Vagina (tissue), 2 donors: ENCODE results near the gene MAP3K10.

Experiments
- POLR2A ChIP-seq, 2 donors: fragments of 450-650 bp; IDR thresholded peaks; one replicate each; pipeline ENCODE4 v1.6.1; 2017; ENCODE audit warnings: antibody characterized with exemption in 2 of 2, mild to moderate bottlenecking in 2 of 2, moderate library complexity in 2 of 2
- POLR2AphosphoS5 ChIP-seq, 2 donors: sonication (generic); formaldehyde crosslinking; IDR thresholded peaks; one replicate each; pipeline ENCODE4 v1.9.0; 2017; ENCODE audit warnings: antibody characterized with exemption in 2 of 2, mild to moderate bottlenecking in 2 of 2, low read depth in 1 of 2; ENCODE audit not compliant: insufficient read depth in 1 of 2
- TF ChIP-seq, protein P1 (sequence below), 3 experiments: fragments of 450-650 bp in 2 of 3; fragments of 200-600 bp in 1 of 3; sonication (generic) in 1 of 3; IDR thresholded peaks; one replicate each; pipeline ENCODE4 v1.5.1; 2017 to 2019; ENCODE audit warnings: antibody characterized with exemption in 3 of 3, mild to moderate bottlenecking in 2 of 3, moderate library complexity in 2 of 3

DNA sequence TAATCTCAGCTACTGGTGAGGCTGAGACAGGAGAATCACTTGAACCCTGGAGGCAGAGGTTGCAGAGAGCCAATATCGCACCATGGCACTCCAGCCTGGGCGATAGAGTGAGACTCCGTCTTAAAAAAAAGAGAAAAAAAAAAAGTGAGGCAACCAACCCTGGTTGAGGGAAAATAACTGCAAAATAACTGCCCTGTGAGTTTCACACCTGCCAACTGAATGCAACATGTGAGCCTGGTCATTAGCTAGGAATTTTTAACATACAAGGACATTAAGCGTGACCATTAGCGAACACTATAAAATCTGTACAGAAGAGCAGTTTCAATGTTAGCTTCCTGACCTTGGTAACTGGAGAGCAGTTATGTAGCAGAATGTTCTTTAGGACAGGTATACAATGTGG is 37.6 kb downstream of the MAP3K10 start:
- TF ChIP-seq, protein P1, sequence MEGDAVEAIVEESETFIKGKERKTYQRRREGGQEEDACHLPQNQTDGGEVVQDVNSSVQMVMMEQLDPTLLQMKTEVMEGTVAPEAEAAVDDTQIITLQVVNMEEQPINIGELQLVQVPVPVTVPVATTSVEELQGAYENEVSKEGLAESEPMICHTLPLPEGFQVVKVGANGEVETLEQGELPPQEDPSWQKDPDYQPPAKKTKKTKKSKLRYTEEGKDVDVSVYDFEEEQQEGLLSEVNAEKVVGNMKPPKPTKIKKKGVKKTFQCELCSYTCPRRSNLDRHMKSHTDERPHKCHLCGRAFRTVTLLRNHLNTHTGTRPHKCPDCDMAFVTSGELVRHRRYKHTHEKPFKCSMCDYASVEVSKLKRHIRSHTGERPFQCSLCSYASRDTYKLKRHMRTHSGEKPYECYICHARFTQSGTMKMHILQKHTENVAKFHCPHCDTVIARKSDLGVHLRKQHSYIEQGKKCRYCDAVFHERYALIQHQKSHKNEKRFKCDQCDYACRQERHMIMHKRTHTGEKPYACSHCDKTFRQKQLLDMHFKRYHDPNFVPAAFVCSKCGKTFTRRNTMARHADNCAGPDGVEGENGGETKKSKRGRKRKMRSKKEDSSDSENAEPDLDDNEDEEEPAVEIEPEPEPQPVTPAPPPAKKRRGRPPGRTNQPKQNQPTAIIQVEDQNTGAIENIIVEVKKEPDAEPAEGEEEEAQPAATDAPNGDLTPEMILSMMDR (IDR thresholded peaks at IDR 0.05), result no peak
- TF ChIP-seq POLR2A (IDR thresholded peaks at IDR 0.05) (no peak), POLR2AphosphoS5 (IDR thresholded peaks at IDR 0.05; ENCODE audit: insufficient read depth in 1 of 2, low read depth in 1 of 2) (no peak)
